NCI-H82 (cell line): ENCODE measurements around the gene SSH2.

Source experiments
- DNase-seq: peaks from one replicate; lab custom pipeline; 2025; lab: John Stamatoyannopoulos, UW

Gene SSH2

GRCh38 chr17:29622337-29623282 is 307.4 kb downstream of the SSH2 start, which contains the start of gene CORO6:
TSS of gene CORO6 (minus strand) at chr17:29622912. CDS start at chr17:29621421, 1,491 bp downstream.
- peak; percentile 84 for DNase-seq

GRCh38 chr17:29621751-29622194 is 308.3 kb downstream of the SSH2 start:
- DNase-seq, result no peak

DNA sequence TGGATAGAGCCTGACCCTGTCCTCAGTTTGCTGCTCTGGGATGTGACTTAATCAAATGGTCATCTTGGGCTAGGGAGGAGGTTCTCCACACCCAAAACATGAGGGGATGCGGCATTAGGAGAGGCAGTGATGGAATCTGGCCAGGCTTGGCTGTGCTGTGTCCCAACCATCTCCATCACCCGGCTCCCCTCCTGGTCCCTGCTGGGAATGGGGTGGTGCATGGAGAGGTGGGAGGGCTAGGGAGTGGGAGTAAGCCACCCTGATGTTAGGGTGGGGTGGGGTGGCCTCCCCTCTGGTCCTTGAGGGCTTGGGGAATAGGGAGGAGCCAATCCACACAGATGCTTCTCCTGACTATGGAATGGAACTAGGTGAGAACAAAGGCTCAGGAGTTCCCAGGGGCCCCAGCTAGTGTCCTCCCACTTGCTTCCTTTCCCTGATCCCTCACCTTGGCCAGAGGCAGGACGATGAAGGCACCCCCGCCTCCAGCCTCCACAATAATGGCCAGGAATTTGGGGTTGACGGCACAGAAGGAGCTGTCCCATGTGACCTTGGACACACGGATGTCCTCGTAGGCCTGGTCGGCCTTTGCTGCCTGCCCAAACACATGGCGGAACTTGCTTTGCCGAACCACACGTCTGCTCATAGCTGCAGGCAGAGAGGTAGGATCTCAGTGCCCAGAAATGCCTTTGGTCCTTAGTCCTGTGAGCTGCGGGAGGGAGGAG is 309.1 kb downstream of the SSH2 start:
- no peak for DNase-seq

GRCh38 chr17:29620271-29620670 is 309.8 kb downstream of the SSH2 start:
- no peak for DNase-seq

DNA sequence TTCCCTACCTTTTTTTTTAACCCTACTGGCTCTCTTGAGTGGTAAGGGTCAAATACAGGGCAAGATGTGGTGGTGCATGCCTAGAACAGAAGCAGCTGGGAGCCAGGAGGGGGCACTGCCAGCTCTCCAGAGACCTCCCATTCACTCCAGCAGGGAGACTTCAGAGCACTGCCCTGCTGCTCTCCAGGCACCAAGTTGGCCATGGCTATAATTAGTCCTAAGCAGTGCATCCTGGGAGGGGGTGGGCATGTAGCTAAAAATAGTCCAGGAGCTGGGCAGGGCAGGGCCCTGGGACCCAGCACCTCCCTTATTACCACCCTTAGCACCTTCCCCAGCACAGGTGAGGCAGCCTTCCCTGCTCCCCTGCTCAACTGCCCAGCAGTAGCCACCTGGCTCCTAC is 310.8 kb downstream of the SSH2 start:
- peak; percentile 48 for DNase-seq

DNA sequence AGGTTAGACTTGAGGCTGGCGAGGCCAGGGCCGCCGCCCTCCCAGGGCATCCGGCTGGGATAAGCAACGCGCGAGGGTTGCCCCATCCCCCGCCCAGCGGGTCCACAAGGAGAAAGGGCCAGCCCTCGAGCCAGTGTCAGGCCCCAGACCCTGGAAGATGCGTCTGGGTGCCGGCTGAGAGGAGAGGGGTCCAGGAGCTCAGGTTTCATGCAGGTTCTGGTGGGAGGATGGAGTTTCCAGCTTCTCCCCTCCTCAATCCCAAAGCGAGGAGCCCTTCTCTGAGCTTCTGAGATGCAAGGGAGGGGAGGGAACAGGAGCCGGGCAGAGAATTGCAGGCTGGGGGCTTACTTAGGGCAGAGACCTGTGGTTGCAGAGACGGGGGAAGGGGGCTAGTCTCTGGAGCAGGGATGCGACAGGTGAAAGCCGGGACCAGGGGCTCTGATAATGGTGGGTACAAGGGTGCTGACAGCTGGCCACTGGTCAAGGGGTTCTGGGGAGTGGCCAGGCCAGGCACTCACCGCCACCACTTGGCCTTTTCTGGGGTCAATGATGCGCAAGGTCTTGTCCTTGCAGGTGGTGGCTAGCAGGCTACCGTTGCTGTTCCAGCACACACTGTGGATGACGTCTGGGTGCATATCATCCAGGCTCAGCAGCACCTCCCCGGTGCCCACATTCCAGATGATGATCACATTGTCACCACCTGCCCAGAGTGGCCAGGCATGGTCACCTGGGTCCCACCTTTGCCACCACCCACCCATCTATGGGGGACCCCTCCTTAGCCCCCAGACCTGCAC is 311.6 kb downstream of the SSH2 start:
- peak; percentile 61 for DNase-seq

DNA sequence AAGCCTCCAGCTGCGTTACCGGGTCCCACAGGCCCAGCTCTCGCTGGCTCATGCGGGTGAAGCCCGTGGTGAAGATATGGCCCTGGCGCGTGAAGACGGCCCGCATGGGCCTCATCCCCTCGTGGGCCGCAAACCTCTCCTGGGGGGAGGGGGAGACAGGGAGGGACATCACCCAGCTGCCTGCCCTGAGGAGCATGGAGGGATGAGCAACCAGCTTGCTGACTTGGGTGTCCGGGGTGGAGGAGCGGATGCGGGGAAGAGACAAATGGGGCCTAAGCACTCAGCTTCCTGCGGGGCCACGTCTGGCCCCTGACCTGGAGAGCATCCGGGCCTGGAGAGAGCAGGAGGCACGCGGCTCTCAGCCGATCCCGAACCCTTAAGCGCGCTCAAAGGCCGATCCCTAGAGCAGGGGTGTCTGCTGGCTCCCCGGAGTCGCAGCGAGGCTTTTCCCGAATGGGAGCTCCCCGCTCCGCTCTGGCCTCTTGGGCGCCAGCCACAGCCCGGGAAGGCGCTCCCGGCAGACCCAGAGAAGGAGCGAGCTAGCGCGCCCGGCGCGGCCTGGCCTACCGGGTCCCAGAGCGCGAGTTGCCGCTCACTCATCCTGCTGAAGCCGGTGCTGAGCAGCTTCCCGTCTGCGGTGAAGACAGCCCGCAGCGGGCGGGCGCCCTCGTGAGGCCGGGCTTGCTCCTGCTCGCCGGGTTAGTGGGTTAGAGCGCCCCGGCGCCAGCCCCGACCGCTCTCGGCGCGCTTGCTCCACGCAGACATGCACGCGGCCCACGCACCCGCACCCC is 312.4 kb downstream of the SSH2 start:
- DNase-seq, result peak; percentile 92

DNA sequence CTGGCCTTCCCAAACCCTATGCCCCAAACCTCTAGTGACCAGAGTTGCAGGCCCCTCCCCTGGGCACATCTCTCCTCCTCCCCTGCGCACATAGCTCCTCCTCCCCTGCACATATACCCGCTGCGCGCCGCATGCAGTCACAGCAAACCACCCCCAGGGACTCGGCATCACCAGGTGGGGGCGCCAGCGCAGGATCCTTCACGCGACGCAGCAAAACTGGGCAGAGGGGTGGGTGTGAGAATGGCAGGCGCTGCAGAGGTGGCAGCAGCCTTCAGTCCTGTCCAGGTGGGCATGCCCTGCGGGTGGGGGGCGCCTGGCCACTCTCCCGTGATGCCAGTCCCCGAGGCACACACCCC is 312.9 kb downstream of the SSH2 start:
- DNase-seq, result peak; percentile 95

- peak; percentile 53 for DNase-seq
Measured at GRCh38 chr17:29616300-29617048, 313.6 kb downstream of the SSH2 start.

DNA sequence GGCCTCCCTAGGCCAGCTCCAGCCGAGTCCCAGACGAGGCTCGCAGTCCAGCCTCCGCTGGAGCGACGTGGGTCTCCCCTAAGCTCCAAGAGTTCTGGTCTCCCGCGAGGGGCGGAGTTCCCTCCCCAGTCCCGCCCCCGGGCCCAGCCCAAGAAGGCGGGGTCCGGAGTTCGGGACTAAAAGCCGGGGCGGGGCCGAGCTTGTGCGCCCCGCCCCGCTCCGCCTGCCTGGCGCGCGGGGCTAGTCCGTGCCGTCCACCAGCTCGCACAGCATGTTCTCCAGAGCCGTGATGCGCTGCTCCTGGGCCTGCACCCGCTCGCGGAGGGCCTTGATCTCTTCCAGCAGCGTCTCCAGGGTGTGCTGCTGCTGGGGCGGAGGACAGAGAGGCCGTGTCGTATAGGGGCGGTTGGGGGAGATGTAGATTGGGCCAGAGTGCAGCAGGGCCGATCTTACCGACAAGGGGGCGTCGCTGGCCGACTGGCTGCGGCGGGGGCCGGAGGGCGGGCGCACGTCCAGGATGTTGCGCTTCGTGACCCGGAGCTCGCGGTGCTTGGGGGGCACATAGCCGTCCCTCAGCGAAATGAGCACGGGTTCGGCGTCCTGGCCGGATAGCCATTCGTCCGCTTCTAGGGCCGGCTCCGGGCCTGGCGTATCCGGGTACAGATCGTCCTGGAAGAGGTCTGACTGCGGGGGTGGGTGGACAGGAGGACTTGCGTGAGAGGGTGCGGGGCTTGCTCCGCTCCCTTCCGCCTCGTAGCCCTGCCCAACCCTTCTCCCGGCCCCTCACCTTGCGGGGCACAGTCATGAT is 314.3 kb downstream of the SSH2 start:
- DNase-seq, result peak; percentile 97

GRCh38 chr17:29615048-29615385 is 315.0 kb downstream of the SSH2 start:
- peak; percentile 66 for DNase-seq

- DNase-seq, result no peak
Measured at GRCh38 chr17:29614349-29615047, 315.5 kb downstream of the SSH2 start.

DNA sequence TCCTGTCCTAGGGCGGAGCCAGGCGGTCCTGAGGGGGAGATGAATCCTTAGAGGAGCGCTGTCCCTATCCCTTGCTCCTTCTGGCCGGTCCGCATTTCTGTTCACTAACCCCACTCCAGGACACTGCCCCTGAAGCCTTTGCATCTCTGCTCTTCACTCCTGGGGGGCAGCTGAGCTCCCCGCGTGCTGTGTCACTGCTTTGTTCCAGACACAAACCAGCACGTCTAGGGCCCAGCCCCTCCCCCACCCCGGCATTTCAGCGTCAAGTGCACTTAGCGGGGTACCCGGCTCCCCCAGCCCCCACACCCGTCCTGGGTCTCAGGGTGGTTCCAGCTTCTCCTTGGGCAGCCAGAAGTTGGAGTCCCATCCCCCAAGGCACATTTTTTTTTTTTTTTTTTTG is 316.2 kb downstream of the SSH2 start:
- DNase-seq, result no peak

- no peak for DNase-seq
Measured at GRCh38 chr17:29613352-29613837, 316.6 kb downstream of the SSH2 start.

GRCh38 chr17:29612404-29613280 is 317.4 kb downstream of the SSH2 start:
- no peak for DNase-seq

GRCh38 chr17:29612094-29612403 is 318.0 kb downstream of the SSH2 start:
- DNase-seq, result no peak

DNA sequence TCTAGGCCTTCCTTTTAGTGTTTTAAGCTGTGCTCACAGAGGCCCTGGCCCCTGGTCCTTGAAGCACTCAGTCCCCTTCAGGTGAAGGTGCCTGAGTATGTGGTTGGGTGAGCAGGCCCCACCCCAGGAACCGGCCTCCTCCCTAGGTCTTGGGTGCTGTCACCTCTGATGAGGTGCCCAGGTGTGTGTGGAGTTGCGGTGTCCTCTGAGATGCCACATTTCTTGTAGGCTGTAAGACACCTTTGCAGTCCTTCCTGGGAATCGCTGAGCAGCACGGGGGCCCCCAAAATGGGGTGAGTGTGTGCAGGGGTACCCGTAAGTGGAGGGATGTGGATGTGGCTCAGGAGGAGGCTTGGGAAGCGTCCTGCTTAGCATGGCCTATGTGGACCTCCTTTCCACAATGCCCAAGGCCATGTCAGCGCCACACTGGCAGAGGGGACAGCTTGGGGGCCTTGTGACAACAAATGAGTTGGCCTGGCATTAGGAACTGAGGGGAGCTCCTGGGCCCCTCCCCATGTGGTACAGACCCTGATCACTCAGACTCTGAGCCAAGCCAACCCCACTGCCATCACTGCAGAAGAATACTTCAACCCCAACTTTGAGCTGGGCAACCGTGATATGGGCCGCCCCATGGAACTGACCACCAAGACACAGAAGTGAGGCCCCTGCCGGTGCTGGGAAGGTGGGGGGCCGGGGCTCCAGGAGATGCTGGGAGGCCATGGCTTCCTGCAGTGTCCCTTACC is 318.5 kb downstream of the SSH2 start:
- DNase-seq, result no peak

DNA sequence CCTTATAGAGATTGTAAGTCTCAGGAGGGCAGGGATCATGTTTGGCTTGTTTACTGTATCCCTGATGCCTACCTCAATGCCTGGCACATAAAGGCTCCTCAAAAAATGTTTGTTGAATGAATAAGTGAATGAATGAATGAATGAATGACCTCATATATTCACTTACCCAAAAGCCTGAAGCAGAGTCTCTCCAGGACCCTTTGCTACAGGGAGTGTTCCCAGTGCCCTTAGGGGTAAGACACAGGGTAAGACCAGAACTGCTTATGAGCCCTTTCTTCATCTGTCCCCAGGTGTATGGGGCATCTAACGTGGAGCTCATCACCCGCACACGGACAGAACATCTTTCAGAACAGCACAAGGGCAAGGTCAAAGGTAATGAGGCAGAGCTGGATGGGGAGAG is 319.6 kb downstream of the SSH2 start:
- no peak for DNase-seq
